Measurements from ENCODE around the gene DNM3. TPM values are rescaled to one million over a fixed set of nuclear protein-coding genes. Genes with fewer than 3 reads are reported as not detected.

Gene DNM3
- total and polyA plus RNA-seq, 4 donors = 2.6 to 16.2 (median 5.1) TPM; not detected in 1

- H3K36me3 ChIP-seq (ENCODE audit: control insufficient read depth in 1 of 2, insufficient read depth in 2 of 2, low read length in 1 of 2) = no peaks in the 10 kb centered on the region
- peak overlapping the region in 1 of 2 donors; percentile 19 for H3K27ac ChIP-seq (ENCODE audit: low read depth in 1 of 2, low read length in 2 of 2)
- 28 to 43% methylated on average over 2 of the region's 2 CpGs for WGBS, 2 donors
- H3K27me3 ChIP-seq (ENCODE audit: control insufficient read depth in 1 of 2, insufficient read depth in 2 of 2, low read length in 1 of 2) = no peaks in the 10 kb centered on the region
- intact Hi-C loops (cut with DNase I) = no loop called here
- no peak overlapping the region for H3K4me3 ChIP-seq (ENCODE audit: low read length in 2 of 2)
- no peaks in the 10 kb centered on the region for H3K9me3 ChIP-seq (ENCODE audit: control insufficient read depth, low read length)
- ATAC-seq (ENCODE audit: low FRiP score) (no peak), DNase-seq (no peak)
- H3K4me1 ChIP-seq (ENCODE audit: control insufficient read depth in 1 of 2, insufficient read depth in 2 of 2, low read length in 2 of 2) = peaks cover 0 to 4% of the 10 kb centered on the region in 2 donors
Observed at GRCh38 chr1:172239901-172240300, 398.6 kb downstream of the DNM3 start.

- H3K27me3 ChIP-seq (ENCODE audit: control insufficient read depth in 1 of 2, insufficient read depth in 2 of 2, low read length in 1 of 2) = no peaks in the 10 kb centered on the region
- intact Hi-C loops (cut with DNase I) = no loop called here
- H3K9me3 ChIP-seq (ENCODE audit: control insufficient read depth, low read length) = no peaks in the 10 kb centered on the region
- H3K27ac ChIP-seq (ENCODE audit: low read depth in 1 of 2, low read length in 2 of 2) = no peak overlapping the region
- WGBS, 2 donors = 3 to 10% methylated on average over 1 of the region's 1 CpG
- DNase-seq (no peak), ATAC-seq (ENCODE audit: low FRiP score) (no peak)
- H3K4me3 ChIP-seq (ENCODE audit: low read length in 2 of 2) = no peak overlapping the region
- no peaks in the 10 kb centered on the region for H3K36me3 ChIP-seq (ENCODE audit: control insufficient read depth in 1 of 2, insufficient read depth in 2 of 2, low read length in 1 of 2)
- peaks cover 0 to 4% of the 10 kb centered on the region in 2 donors for H3K4me1 ChIP-seq (ENCODE audit: control insufficient read depth in 1 of 2, insufficient read depth in 2 of 2, low read length in 2 of 2)
Observed at GRCh38 chr1:172241540-172241939, 400.2 kb downstream of the DNM3 start.

DNA sequence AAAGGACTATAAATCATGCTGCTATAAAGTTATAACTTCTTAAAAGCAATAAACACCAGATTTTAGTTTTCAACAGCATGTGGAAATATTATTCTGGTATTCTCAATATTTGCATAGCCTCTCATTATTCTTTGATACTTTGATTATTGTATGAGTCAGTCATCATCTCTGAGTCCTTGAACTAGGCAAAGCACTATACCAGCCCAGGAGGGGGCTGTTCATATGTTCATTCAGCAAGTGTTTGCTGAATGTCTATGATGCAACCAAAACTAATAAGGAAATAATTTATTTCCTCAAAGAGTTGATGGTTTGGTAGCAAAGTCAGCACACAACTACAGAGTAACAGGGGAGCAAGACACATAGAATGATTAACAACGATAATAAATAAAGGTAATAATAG lies 403.6 kb downstream of the DNM3 start:
- Histone ChIP-seq H3K27me3 (ENCODE audit: control insufficient read depth in 1 of 2, insufficient read depth in 2 of 2, low read length in 1 of 2) (no peaks in the 10 kb centered on the region), H3K4me1 (ENCODE audit: control insufficient read depth in 1 of 2, insufficient read depth in 2 of 2, low read length in 2 of 2) (peaks cover 0 to 4% of the 10 kb centered on the region in 2 donors), H3K36me3 (ENCODE audit: control insufficient read depth in 1 of 2, insufficient read depth in 2 of 2, low read length in 1 of 2) (no peaks in the 10 kb centered on the region), H3K27ac (ENCODE audit: low read depth in 1 of 2, low read length in 2 of 2) (no peak overlapping the region), H3K4me3 (ENCODE audit: low read length in 2 of 2) (no peak overlapping the region), H3K9me3 (ENCODE audit: control insufficient read depth, low read length) (no peaks in the 10 kb centered on the region)
- no peak for ATAC-seq (ENCODE audit: low FRiP score)
- no peak for DNase-seq
- 97 to 98% methylated on average over 1 of the region's 1 CpG for WGBS, 2 donors
- intact Hi-C loops (cut with DNase I) = loop anchor here in 1 of 2 donors (5.0 kb wide), 1 partner anchor 58 kb away; no protein-coding TSS in a partner anchor

DNA sequence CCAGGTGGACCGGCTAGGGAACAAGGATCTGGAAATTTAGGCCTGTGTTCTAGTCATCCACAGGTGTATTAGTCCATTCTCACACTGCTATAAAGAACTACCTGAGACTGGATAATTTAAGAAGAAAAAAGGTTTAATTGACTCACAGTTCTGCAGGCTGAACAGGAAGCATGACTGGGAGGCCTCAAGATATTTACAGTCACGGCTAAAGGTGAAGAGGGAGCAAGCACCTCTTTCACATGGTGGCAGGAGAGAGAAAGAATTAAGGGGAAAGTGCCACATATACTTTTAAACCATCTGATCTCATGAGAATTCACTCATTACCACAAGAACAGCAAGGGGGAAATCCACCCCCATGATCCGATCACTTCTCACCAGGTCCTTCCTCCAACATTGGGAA lies 404.5 kb downstream of the DNM3 start:
- Histone ChIP-seq H3K9me3 (ENCODE audit: control insufficient read depth, low read length) (no peaks in the 10 kb centered on the region), H3K27ac (ENCODE audit: low read depth in 1 of 2, low read length in 2 of 2) (no peak overlapping the region), H3K27me3 (ENCODE audit: control insufficient read depth in 1 of 2, insufficient read depth in 2 of 2, low read length in 1 of 2) (no peaks in the 10 kb centered on the region), H3K4me3 (ENCODE audit: low read length in 2 of 2) (no peak overlapping the region), H3K36me3 (ENCODE audit: control insufficient read depth in 1 of 2, insufficient read depth in 2 of 2, low read length in 1 of 2) (no peaks in the 10 kb centered on the region), H3K4me1 (ENCODE audit: control insufficient read depth in 1 of 2, insufficient read depth in 2 of 2, low read length in 2 of 2) (no peaks in the 10 kb centered on the region)
- ATAC-seq (ENCODE audit: low FRiP score) (no peak), DNase-seq (no peak)
- 65 to 80% methylated on average over 3 of the region's 3 CpGs for WGBS, 2 donors
- intact Hi-C loops (cut with DNase I) = loop anchor here in 1 of 2 donors (5.0 kb wide), 1 partner anchor 58 kb away; no protein-coding TSS in a partner anchor

GRCh38 chr1:172246521-172247390 lies 405.5 kb downstream of the DNM3 start:
- Histone ChIP-seq H3K36me3 (ENCODE audit: control insufficient read depth in 1 of 2, insufficient read depth in 2 of 2, low read length in 1 of 2) (no peaks in the 10 kb centered on the region), H3K4me3 (ENCODE audit: low read length in 2 of 2) (no peak overlapping the region), H3K27ac (ENCODE audit: low read depth in 1 of 2, low read length in 2 of 2) (no peak overlapping the region), H3K9me3 (ENCODE audit: control insufficient read depth, low read length) (no peaks in the 10 kb centered on the region), H3K4me1 (ENCODE audit: control insufficient read depth in 1 of 2, insufficient read depth in 2 of 2, low read length in 2 of 2) (no peaks in the 10 kb centered on the region), H3K27me3 (ENCODE audit: control insufficient read depth in 1 of 2, insufficient read depth in 2 of 2, low read length in 1 of 2) (no peaks in the 10 kb centered on the region)
- intact Hi-C loops (cut with DNase I) = loop anchor here in 1 of 2 donors (5.0 kb wide), 1 partner anchor 59 kb away; no protein-coding TSS in a partner anchor
- DNase-seq = no peak
- ATAC-seq (ENCODE audit: low FRiP score) = no peak
- 88 to 91% methylated on average over 8 of the region's 8 CpGs for WGBS, 2 donors

DNA sequence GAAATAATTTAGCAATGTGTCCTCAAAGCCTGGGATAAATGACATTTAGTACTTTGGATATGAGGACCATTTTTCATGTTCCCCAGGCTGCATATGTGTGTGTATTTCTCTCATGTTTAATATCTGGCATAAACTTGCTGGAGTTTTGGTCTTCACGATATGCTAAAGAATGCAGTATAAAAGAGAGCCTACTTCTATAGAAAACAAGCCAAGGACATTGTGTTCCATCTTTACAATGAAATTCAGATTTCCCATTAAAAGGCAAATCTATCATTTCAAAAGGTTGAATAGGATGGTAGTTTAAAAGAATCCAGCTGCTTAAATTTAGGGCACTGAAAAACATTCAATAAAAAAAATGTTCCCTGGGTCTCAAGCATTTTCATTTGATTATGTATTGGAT lies 410.2 kb downstream of the DNM3 start:
- intact Hi-C loops (cut with DNase I) = loop anchor here (5.0 to 10.0 kb wide), 3 partner anchors 71 to 107 kb away; no protein-coding TSS in a partner anchor
- no peak overlapping the region for H3K27ac ChIP-seq (ENCODE audit: low read depth in 1 of 2, low read length in 2 of 2)

DNA sequence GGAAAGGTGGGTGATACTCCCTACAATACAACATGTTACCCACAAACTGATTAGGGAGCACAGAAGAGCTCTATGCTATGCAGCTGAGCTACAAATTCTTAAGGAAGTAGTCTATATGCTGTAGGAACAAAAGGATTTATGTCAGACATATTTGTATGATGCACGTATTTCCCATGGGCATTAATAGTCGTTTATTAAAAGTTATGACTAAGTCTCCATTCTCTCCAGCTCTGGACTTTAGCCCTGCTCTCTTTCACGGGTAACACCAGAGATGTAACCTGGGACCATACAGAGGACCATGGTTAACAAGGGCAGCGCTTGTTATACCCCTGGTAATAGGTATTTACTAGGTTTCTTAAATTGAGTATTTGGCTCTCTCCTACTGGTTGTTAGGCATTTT lies 411.0 kb downstream of the DNM3 start:
- ATAC-seq (ENCODE audit: low FRiP score) (no peak), DNase-seq (no peak)
- no peaks in the 10 kb centered on the region for H3K27me3 ChIP-seq (ENCODE audit: control insufficient read depth in 1 of 2, insufficient read depth in 2 of 2, low read length in 1 of 2)
- no peak overlapping the region for H3K27ac ChIP-seq (ENCODE audit: low read depth in 1 of 2, low read length in 2 of 2)
- WGBS, 2 donors = 75 to 83% methylated on average over 4 of the region's 4 CpGs
- H3K36me3 ChIP-seq (ENCODE audit: control insufficient read depth in 1 of 2, insufficient read depth in 2 of 2, low read length in 1 of 2) = no peaks in the 10 kb centered on the region
- H3K4me1 ChIP-seq (ENCODE audit: control insufficient read depth in 1 of 2, insufficient read depth in 2 of 2, low read length in 2 of 2) = no peaks in the 10 kb centered on the region
- intact Hi-C loops (cut with DNase I) = loop anchor here (5.0 to 10.0 kb wide), 3 partner anchors 70 to 108 kb away; no protein-coding TSS in a partner anchor
- no peak overlapping the region for H3K4me3 ChIP-seq (ENCODE audit: low read length in 2 of 2)
- no peaks in the 10 kb centered on the region for H3K9me3 ChIP-seq (ENCODE audit: control insufficient read depth, low read length)

More for the DNA sequence above, 410.2 kb downstream of the DNM3 start:
- DNase-seq (no peak), ATAC-seq (ENCODE audit: low FRiP score) (no peak)
- Histone ChIP-seq H3K27me3 (ENCODE audit: control insufficient read depth in 1 of 2, insufficient read depth in 2 of 2, low read length in 1 of 2) (no peaks in the 10 kb centered on the region), H3K4me1 (ENCODE audit: control insufficient read depth in 1 of 2, insufficient read depth in 2 of 2, low read length in 2 of 2) (no peaks in the 10 kb centered on the region), H3K4me3 (ENCODE audit: low read length in 2 of 2) (no peak overlapping the region), H3K36me3 (ENCODE audit: control insufficient read depth in 1 of 2, insufficient read depth in 2 of 2, low read length in 1 of 2) (no peaks in the 10 kb centered on the region), H3K9me3 (ENCODE audit: control insufficient read depth, low read length) (no peaks in the 10 kb centered on the region)
- 40 to 51% methylated on average over 1 of the region's 1 CpG for whole genome bisulfite sequencing, 2 donors

DNA sequence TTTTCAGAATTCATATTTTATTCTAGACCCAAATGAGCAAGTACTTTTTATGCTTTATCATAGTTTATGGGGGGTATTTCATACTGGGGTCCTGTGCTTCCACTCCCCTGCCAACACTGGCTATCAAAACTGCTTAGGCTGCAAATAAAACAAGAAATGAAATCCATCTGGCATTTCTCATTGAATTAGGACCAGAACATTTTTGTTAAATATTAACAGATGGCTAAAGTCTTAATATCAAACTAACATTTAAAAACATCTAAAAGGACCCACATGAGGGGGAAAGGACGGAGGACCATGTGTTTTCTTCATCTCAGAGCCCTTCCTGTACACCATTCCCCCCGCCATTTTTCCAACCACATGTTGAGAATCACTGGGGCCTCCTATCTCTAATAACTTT lies 411.7 kb downstream of the DNM3 start:
- intact Hi-C loops (cut with DNase I) = loop anchor here (5.0 to 10.0 kb wide), 3 partner anchors 69 to 108 kb away; no protein-coding TSS in a partner anchor
- WGBS, 2 donors = 89 to 90% methylated on average over 2 of the region's 2 CpGs
- H3K4me3 ChIP-seq (ENCODE audit: low read length in 2 of 2) = no peak overlapping the region
- no peaks in the 10 kb centered on the region for H3K36me3 ChIP-seq (ENCODE audit: control insufficient read depth in 1 of 2, insufficient read depth in 2 of 2, low read length in 1 of 2)
- DNase-seq (no peak), ATAC-seq (ENCODE audit: low FRiP score) (no peak)
- no peaks in the 10 kb centered on the region for H3K9me3 ChIP-seq (ENCODE audit: control insufficient read depth, low read length)
- no peak overlapping the region for H3K27ac ChIP-seq (ENCODE audit: low read depth in 1 of 2, low read length in 2 of 2)
- H3K27me3 ChIP-seq (ENCODE audit: control insufficient read depth in 1 of 2, insufficient read depth in 2 of 2, low read length in 1 of 2) = no peaks in the 10 kb centered on the region
- no peaks in the 10 kb centered on the region for H3K4me1 ChIP-seq (ENCODE audit: control insufficient read depth in 1 of 2, insufficient read depth in 2 of 2, low read length in 2 of 2)
